ENCODE measurements around the gene LRP1.

LRP1 gene

DNA sequence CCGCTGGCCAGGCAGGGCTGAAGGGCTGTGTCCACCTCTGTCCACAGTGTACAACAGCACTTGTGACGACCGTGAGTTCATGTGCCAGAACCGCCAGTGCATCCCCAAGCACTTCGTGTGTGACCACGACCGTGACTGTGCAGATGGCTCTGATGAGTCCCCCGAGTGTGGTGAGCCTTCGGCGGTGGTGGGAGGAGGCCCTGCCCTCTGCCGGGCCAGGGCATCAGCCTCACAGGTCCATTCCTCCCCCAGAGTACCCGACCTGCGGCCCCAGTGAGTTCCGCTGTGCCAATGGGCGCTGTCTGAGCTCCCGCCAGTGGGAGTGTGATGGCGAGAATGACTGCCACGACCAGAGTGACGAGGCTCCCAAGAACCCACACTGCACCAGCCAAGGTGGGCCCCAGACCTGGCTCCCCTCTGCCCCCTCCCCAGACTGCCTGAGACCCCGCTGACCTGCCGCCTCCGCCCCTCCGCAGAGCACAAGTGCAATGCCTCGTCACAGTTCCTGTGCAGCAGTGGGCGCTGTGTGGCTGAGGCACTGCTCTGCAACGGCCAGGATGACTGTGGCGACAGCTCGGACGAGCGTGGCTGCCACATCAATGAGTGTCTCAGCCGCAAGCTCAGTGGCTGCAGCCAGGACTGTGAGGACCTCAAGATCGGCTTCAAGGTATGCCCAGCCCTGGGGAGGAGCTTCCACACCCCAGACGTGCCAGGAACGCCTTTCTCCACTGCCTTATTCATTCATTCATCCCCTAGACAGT, 67.5 kb downstream of the LRP1 start:
- no peak for DNase-seq (ENCODE audit: low read depth)

DNA sequence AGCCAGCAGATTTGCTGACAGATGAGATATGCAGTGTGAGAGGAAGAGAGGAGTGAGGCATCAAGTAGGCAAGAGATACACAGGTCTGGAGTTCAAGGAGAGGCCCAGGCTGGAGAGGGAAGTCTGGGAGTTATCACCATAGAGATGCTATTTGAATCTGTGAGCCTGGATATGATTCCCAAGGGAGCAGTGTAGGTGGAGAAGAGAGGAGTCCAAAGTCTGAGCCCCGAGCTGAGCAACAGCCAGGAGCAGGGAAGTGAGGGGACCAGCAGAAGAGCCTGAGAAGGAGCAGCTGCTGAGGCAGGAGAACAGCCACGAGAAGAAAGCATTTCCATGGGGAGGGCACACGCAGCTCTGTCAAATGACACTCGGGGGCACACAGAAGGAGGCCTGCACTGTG, 68.2 kb downstream of the LRP1 start:
- DNase-seq (ENCODE audit: low read depth), result no peak

DNA sequence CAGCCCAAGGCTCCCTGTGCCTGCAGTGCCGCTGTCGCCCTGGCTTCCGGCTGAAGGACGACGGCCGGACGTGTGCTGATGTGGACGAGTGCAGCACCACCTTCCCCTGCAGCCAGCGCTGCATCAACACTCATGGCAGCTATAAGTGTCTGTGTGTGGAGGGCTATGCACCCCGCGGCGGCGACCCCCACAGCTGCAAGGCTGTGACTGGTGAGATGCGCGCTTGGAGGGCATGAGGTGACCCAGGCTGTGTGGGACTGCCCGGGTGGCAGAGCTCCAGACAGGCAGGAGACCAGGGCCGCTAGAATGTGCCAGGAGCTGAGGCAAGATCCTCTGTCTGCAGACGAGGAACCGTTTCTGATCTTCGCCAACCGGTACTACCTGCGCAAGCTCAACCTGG, 68.7 kb downstream of the LRP1 start:
- no peak for DNase-seq (ENCODE audit: low read depth)

DNA sequence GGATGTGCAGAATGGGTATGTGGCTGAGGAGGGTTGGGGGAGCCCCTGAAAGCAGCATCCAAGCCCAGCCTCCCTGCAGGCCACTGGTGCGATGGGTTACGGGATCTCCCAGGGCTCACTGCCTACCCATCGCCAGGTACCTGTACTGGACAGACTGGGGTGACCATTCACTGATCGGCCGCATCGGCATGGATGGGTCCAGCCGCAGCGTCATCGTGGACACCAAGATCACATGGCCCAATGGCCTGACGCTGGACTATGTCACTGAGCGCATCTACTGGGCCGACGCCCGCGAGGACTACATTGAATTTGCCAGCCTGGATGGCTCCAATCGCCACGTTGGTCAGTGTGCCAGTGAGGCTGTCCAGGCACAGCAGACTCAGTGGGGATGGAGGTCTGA, 70.0 kb downstream of the LRP1 start:
- DNase-seq (ENCODE audit: low read depth), result no peak

DNA sequence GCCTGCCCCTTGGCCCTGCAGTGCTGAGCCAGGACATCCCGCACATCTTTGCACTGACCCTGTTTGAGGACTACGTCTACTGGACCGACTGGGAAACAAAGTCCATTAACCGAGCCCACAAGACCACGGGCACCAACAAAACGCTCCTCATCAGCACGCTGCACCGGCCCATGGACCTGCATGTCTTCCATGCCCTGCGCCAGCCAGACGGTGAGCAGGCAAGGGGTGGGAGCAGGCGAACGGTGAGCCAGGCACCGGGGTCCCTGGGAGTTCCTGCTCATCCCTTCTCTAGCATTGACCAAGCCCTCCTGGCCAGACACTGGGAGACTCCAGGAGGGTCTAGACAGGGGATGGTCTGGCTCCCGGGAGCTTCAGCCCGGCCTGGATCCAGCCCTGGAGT, 70.9 kb downstream of the LRP1 start:
- no peak for DNase-seq (ENCODE audit: low read depth)

DNA sequence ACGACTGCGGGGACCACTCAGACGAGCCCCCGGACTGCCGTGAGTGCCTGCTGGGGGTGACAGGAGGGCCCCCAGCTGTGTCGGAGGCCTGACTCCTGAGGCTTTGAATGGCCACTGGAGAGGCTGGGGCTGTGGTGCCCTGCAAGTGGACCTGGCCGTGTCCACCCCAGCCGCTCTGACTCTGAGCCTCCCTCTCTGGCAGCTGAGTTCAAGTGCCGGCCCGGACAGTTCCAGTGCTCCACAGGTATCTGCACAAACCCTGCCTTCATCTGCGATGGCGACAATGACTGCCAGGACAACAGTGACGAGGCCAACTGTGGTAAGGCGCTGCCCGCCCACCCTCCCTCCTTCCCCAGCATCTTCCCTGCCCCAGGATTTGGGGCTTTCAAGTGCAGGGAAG, 72.2 kb downstream of the LRP1 start:
- no peak for DNase-seq (ENCODE audit: low read depth)

DNA sequence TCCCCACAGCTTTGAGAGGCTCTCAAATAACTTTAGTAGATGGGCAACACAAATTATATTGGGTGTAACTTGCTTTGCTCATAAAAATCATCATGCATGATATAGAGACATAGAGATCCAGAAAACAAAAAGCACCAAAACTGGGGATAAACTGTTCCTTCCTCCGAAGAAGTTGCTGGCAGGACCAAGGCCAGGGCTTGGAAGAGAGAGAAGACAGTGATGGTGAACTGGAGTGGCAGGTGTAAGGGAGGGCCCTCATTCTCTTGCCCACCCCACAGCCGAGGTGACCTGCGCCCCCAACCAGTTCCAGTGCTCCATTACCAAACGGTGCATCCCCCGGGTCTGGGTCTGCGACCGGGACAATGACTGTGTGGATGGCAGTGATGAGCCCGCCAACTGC, 72.9 kb downstream of the LRP1 start:
- DNase-seq (ENCODE audit: low read depth), result no peak

DNA sequence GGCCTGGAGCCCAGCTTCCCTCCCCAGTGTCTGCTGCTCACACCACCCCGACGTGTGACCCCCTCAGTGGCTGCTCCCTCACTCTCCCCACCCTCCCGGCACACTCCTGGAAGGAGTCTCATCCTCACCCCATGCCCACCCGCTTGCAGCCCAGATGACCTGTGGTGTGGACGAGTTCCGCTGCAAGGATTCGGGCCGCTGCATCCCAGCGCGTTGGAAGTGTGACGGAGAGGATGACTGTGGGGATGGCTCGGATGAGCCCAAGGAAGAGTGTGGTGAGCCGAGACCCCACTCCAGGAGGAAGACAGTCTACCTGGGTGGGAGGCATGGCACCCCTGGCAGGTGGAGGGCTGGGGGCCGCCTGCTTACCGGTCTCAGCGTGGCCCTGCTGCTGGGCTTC, 73.3 kb downstream of the LRP1 start:
- DNase-seq (ENCODE audit: low read depth), result no peak

DNA sequence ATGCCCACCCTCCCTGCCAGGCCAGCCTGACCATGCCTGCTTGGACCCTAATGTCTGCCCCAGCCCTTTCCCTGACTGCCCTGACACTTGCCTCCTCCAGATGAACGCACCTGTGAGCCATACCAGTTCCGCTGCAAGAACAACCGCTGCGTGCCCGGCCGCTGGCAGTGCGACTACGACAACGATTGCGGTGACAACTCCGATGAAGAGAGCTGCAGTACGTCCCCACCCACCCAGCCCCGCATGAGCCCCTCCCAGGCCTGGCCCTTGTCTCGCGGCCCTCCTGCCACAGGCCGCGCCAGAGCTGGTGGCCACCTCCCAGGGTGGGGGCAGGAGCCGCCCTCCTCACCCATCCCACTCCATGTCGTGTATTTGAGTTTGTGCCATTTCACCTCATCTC, 74.0 kb downstream of the LRP1 start:
- DNase-seq (ENCODE audit: low read depth), result no peak

DNA sequence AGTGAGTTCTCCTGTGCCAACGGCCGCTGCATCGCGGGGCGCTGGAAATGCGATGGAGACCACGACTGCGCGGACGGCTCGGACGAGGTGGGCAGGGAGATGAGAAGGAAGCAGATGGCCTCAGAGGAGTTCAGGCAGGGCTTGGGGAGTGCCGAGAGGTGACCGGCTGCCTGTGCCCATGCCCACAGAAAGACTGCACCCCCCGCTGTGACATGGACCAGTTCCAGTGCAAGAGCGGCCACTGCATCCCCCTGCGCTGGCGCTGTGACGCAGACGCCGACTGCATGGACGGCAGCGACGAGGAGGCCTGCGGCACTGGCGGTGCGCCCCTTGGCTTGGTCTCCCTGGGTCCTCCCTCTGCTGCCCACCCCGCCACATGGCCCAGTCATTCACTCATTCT, 74.9 kb downstream of the LRP1 start:
- no peak for DNase-seq (ENCODE audit: low read depth)

DNA sequence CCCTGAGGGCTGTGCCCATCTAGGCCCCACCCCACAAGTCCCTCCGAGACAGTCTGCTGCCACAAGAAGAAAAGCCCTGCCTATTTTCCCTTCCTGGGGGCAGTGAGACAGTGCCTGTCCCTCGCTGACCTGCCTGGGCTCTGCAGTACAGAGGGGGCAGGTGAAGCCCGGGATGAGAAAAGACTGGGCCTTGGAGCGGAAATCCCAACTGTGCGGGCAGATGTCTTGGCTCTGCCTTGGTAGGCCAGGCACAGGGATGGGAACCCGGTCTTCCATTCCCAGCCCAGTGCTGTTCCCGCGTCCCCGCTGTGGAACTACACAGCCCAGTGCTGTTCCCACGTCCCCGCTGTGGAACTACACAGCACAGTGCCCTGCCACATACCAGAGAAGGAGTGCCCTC, 75.5 kb downstream of the LRP1 start:
- DNase-seq (ENCODE audit: low read depth), result no peak

DNA sequence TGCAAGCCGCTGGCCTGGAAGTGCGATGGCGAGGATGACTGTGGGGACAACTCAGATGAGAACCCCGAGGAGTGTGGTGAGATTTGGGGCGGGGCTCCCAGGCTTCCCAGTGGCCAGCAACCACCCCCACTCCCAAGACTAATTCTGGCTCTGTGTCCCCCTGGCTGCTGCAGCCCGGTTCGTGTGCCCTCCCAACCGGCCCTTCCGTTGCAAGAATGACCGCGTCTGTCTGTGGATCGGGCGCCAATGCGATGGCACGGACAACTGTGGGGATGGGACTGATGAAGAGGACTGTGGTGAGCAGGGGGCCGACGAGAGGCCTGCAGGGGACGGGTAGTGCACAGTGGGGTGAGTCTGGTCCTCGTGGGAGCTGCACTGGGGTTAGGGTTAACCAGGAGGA, 76.2 kb downstream of the LRP1 start:
- no peak for DNase-seq (ENCODE audit: low read depth)

DNA sequence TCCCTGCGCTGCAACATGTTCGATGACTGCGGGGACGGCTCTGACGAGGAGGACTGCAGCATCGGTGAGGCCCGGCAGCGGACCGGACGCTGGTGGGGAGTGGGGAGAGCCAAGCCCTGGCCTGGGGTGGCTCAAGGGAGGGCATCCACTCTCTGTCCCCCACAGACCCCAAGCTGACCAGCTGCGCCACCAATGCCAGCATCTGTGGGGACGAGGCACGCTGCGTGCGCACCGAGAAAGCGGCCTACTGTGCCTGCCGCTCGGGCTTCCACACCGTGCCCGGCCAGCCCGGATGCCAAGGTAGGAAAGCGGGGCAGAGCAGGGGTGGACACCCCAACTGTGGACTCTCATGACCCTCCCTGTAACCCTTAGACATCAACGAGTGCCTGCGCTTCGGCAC, 76.9 kb downstream of the LRP1 start:
- DNase-seq (ENCODE audit: low read depth), result no peak

DNA sequence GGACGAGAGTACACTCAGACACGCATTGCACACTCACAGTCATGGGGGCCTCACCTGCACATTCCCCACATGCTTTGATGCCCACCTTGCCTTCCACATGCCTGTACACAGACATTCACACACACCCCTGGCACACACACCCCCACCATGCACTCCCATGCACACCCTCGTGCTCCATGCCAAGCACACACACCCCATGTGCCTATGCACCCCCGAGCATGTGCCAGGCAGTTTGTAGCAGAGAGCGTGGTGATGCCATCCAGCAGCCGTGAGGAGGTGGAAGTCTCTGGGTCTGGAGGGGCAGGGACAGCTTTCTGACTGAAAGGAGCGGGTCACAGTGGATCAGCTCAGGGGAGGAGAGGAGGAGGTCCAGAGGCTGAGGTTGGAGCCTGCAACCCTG, 77.6 kb downstream of the LRP1 start:
- DNase-seq (ENCODE audit: low read depth), result no peak

DNA sequence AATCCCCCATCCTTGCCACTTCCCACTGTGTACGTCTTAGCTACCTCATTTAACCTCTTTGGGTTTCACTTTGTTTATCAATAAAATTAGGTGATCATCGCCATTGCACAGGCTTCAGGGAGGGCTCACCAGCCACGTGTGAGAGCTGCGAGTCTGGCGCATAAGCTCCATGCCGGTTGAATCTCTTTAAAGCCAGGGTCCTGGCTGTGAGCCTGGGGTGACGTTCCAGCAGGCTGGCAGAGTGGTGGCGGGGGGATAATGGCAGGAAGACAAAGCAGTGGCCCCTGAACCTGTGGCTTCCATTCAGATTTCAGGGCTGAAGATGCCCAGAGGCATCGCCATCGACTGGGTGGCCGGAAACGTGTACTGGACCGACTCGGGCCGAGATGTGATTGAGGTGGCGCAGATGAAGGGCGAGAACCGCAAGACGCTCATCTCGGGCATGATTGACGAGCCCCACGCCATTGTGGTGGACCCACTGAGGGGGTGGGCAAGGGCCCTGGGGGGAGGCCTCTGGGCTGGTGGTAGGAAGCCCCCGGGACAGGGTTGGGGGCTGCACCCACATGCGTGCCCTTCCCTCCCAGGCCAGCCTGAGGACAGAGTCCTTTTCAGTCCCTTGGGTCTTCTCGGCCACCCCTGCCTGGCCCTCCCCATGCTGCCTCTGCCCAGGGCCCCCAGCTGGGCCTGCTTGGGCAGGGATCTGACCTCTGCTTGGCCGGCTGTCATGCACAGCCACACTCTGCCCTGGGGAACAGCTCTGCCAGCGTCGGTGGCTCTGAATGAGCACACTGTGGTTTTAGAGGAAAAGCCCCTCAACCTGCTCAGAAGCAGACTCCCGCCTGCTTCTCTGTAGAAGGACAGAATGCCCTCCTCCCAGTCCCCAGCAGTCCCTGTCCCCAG, 79.7 kb downstream of the LRP1 start:
- DNase-seq (ENCODE audit: low read depth), result no peak

DNA sequence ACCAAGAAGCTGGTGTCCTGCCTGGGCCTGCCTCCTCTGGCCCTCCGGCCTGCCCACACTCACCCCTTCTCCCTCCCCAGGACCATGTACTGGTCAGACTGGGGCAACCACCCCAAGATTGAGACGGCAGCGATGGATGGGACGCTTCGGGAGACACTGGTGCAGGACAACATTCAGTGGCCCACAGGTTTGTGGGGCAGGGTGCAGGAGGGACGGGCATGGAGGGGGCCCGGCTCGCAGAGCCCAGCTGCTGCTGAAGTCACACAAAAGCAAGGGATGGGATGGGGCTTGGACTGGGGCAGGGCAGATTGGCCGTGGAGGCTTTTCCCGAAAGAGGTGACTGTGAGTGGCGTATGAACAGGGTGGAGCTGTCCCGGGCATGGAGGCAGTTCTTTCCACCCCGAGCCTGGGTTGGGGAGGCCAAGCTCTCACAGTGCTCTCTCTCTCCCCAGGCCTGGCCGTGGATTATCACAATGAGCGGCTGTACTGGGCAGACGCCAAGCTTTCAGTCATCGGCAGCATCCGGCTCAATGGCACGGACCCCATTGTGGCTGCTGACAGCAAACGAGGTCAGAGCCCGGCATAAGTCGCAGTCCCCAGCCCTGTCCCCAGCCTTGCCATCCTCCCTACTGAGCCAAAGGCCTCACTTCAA, 80.5 kb downstream of the LRP1 start:
- no peak for DNase-seq (ENCODE audit: low read depth)

DNA sequence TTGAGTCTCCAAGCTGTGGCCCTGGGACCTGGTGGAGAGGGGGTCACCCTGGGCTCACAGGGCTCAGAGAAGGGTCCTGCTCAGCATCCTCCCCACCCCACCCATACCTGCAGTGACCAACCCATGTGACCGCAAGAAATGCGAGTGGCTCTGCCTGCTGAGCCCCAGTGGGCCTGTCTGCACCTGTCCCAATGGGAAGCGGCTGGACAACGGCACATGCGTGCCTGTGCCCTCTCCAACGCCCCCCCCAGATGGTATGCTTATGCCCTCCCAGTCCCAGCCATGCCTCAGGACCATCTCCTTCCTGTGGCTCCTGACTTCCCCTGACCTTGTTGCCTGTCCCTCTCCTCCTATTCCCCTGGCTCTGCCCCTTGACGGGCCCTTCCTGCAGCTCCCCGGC, 81.6 kb downstream of the LRP1 start:
- DNase-seq (ENCODE audit: low read depth), result no peak

DNA sequence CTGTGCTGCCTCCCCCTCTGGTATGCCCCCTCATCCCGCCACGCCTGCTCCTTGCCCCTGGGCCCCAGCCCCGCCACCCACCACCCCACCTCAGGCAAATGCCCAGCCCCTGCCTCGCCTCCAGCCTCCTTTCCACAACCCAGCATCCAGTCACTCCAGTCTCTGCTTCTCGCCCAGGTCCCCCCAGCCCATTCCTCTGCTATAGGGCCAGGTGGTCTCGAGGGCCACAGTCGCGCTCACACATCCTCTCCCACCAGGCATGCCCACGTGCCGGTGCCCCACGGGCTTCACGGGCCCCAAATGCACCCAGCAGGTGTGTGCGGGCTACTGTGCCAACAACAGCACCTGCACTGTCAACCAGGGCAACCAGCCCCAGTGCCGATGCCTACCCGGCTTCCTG, 82.2 kb downstream of the LRP1 start:
- no peak for DNase-seq (ENCODE audit: low read depth)

DNA sequence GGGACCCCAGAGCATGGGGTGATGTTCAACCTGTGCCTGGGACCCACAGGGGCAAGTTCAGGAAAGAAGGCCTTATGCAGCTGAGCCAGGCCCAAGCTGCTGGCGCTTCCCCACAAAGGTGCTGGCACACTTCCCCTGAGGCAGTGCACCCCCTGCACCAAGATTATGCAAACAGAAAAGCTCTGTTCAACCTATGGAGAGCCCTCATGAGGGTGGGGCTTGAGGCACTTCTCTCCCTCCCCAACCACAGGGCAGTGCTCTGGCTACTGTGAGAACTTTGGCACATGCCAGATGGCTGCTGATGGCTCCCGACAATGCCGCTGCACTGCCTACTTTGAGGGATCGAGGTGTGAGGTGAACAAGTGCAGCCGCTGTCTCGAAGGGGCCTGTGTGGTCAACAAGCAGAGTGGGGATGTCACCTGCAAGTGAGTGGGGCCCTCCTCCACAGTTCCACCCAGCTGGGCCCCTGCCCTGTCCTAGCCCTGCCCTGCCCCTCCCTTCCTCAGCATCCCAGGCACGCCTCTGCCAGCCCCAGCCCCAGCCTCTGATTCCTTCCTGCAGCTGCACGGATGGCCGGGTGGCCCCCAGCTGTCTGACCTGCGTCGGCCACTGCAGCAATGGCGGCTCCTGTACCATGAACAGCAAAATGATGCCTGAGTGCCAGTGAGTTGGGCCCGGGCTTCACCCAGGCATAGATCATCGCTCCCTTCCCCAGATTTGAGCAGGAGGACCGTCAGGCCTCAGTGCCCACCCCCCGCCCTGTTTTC, 82.8 kb downstream of the LRP1 start:
- no peak for DNase-seq (ENCODE audit: low read depth)

DNA sequence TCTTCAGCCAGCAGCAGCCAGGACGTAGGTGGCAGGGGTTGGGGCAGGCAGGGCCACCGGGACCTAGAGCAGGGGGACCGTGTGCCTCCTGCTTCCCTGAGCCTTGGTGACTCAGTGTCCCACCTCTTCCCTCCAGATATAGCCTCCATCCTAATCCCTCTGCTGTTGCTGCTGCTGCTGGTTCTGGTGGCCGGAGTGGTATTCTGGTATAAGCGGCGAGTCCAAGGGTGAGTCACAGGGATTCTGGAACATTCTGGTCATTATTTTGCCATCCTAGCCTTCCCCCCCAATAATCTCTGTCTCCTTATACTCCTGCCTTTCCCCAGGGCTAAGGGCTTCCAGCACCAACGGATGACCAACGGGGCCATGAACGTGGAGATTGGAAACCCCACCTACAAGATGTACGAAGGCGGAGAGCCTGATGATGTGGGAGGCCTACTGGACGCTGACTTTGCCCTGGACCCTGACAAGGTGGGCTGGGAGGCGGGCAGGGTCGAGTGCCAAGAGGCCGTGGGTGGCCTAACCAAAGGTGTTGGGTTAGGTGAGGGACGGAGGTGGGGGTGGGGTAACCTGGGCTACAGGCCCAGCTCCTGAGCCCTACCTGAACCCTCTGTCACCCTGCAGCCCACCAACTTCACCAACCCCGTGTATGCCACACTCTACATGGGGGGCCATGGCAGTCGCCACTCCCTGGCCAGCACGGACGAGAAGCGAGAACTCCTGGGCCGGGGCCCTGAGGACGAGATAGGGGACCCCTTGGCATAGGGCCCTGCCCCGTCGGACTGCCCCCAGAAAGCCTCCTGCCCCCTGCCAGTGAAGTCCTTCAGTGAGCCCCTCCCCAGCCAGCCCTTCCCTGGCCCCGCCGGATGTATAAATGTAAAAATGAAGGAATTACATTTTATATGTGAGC, 83.8 kb downstream of the LRP1 start:
- no peak for DNase-seq (ENCODE audit: low read depth)

DNA sequence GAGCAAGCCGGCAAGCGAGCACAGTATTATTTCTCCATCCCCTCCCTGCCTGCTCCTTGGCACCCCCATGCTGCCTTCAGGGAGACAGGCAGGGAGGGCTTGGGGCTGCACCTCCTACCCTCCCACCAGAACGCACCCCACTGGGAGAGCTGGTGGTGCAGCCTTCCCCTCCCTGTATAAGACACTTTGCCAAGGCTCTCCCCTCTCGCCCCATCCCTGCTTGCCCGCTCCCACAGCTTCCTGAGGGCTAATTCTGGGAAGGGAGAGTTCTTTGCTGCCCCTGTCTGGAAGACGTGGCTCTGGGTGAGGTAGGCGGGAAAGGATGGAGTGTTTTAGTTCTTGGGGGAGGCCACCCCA, 84.4 kb downstream of the LRP1 start:
- DNase-seq (ENCODE audit: low read depth), result no peak

Measured in amniotic epithelial cell (primary cell).